HL-60 (cell line): ENCODE results near the gene RUNX2.

Source experiments
- DNase-seq, 2 experiments: peaks; one replicate each; pipeline ENCODE4 v3.0.0-alpha.2; 2010 to 2020; ENCODE audit warnings: low read depth in 1 of 2, low spot score in 1 of 2
- H3K27ac ChIP-seq: fragments of 250-450 bp; sonication (Bioruptor Pico); replicated peaks from 2 replicates; pipeline ENCODE4 v1.5.1; 2020; ENCODE audit warnings: mild to moderate bottlenecking, moderate library complexity
- H3K27me3 ChIP-seq: fragments of 250-450 bp; sonication (Bioruptor Pico); 2 replicates; pipeline ENCODE4 v1.5.1; 2021; ENCODE audit warnings: mild to moderate bottlenecking, moderate library complexity; ENCODE audit not compliant: insufficient read depth, poor library complexity, severe bottlenecking
- H3K4me3 ChIP-seq: replicated peaks from 2 replicates; pipeline ENCODE4 v1.5.1; 2011; ENCODE audit warnings: mild to moderate bottlenecking, control low read depth, low read length; ENCODE audit not compliant: insufficient read depth
- CTCF ChIP-seq: IDR thresholded peaks from one replicate; pipeline ENCODE4 v1.5.1; 2011; ENCODE audit warnings: low read length, control low read depth, inconsistent platforms; ENCODE audit not compliant: insufficient read depth
- GABPA ChIP-seq: IDR thresholded peaks from 2 replicates; pipeline ENCODE4 v1.6.1; 2012; ENCODE audit warnings: low read depth
- POLR2AphosphoS5 ChIP-seq: IDR thresholded peaks from 2 replicates; pipeline ENCODE4 v1.6.1; 2012; ENCODE audit warnings: low read depth
- REST ChIP-seq: IDR thresholded peaks from 2 replicates; pipeline ENCODE4 v1.6.1; 2012; ENCODE audit warnings: low read depth; ENCODE audit not compliant: insufficient replicate concordance
- SPI1 ChIP-seq: IDR thresholded peaks from 2 replicates; pipeline ENCODE4 v1.6.1; 2012; ENCODE audit warnings: low read depth, mild to moderate bottlenecking, borderline replicate concordance

The RUNX2 gene

GRCh38 chr6:45454008-45454911 is 126.1 kb downstream of the RUNX2 start:
- DNase-seq: no peak
- TF ChIP-seq REST: no peak
- no peak for TF ChIP-seq SPI1
- TF ChIP-seq CTCF: no peak
- TF ChIP-seq POLR2AphosphoS5: no peak
- Histone ChIP-seq H3K27ac (no peak overlapping the region), H3K4me3 (no peak overlapping the region), H3K27me3 (no peaks in the 10 kb centered on the region)

- TF ChIP-seq POLR2AphosphoS5: no peak
- TF ChIP-seq SPI1: no peak
- no peak for TF ChIP-seq CTCF
- no peak for TF ChIP-seq REST
- no peak for TF ChIP-seq GABPA
- DNase-seq: no peak
- H3K27me3 ChIP-seq: no peaks in the 10 kb centered on the region
- H3K4me3 ChIP-seq: no peak overlapping the region
- no peak overlapping the region for H3K27ac ChIP-seq
Measured at GRCh38 chr6:45455408-45455807, 127.3 kb downstream of the RUNX2 start.

GRCh38 chr6:45457141-45457540 is 129.0 kb downstream of the RUNX2 start:
- Histone ChIP-seq H3K4me3 (no peak overlapping the region), H3K27me3 (no peaks in the 10 kb centered on the region), H3K27ac (no peak overlapping the region)
- DNase-seq: no peak
- TF ChIP-seq GABPA (no peak), SPI1 (no peak), CTCF (no peak), POLR2AphosphoS5 (no peak), REST (no peak)
